ENCODE data around the gene SLC8A1. TPM values are rescaled to one million over a fixed set of nuclear protein-coding genes. Genes with fewer than 3 reads are reported as not detected.

SLC8A1 gene
- total RNA-seq, 1 donor from 2014 or later, result 34.8 TPM

DNA sequence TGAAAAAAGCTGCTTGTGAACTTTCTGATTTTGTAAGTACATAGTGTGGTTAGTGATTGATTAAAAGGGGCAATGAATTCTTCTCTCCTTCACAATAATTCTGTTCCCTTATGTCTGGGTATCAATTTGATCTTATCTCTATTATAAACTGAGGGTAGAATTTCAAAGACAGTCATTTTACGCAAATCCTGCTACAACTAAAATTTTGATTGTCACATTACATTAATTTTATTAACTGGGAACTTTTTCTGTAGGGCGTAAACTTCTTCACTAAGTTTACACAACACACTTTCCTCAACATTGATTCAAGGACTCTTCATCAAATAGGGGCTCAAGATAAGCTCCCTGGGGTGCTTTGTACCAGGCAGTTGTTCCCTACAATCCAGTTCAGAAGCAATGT is 5.0 kb upstream of the SLC8A1 start:
- Histone ChIP-seq H3K4me2 (ENCODE audit: low read length) (no peak overlapping the region), H3K9ac (ENCODE audit: low read length) (no peak overlapping the region), H3K36me3 (ENCODE audit: insufficient read depth, low read length) (no peaks in the 10 kb centered on the region), H3K27me3 (ENCODE audit: insufficient read depth, low read length) (no peaks in the 10 kb centered on the region), H3K4me3 (ENCODE audit: insufficient read depth, low read depth, low read length) (no peak overlapping the region), H4K20me1 (ENCODE audit: insufficient read depth, low read length) (no peaks in the 10 kb centered on the region), H3K79me2 (ENCODE audit: insufficient read depth, low read length) (no peaks in the 10 kb centered on the region), H3K9me3 (ENCODE audit: insufficient read depth, low read depth, low read length) (no peaks in the 10 kb centered on the region), H3K27ac (ENCODE audit: low read depth, low read length) (no peak overlapping the region), H2AFZ (ENCODE audit: low read depth, low read length) (no peak overlapping the region), H3K4me1 (ENCODE audit: insufficient read depth, low read length) (peaks cover 11% of the 10 kb centered on the region)
- H3K4me3 Mint-ChIP-seq (ENCODE audit: unreplicated experiment), result no peak overlapping the region
- TF ChIP-seq, protein P1, sequence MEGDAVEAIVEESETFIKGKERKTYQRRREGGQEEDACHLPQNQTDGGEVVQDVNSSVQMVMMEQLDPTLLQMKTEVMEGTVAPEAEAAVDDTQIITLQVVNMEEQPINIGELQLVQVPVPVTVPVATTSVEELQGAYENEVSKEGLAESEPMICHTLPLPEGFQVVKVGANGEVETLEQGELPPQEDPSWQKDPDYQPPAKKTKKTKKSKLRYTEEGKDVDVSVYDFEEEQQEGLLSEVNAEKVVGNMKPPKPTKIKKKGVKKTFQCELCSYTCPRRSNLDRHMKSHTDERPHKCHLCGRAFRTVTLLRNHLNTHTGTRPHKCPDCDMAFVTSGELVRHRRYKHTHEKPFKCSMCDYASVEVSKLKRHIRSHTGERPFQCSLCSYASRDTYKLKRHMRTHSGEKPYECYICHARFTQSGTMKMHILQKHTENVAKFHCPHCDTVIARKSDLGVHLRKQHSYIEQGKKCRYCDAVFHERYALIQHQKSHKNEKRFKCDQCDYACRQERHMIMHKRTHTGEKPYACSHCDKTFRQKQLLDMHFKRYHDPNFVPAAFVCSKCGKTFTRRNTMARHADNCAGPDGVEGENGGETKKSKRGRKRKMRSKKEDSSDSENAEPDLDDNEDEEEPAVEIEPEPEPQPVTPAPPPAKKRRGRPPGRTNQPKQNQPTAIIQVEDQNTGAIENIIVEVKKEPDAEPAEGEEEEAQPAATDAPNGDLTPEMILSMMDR (IDR thresholded peaks at IDR 0.05; ENCODE audit: insufficient read depth, low read depth, low read length), result no peak
- no peak for TF ChIP-seq EZH2 (IDR thresholded peaks at IDR 0.05; ENCODE audit: insufficient read depth, low read length)
- no peaks in the 10 kb centered on the region for H3K9me3 Mint-ChIP-seq (ENCODE audit: unreplicated experiment)
- DNase-seq (ENCODE audit: low read depth) (no peak), FAIRE-seq (no peak)
- H3K4me1 Mint-ChIP-seq (ENCODE audit: low read depth, unreplicated experiment), result peaks cover 18% of the 10 kb centered on the region
- H3K27me3 Mint-ChIP-seq (ENCODE audit: low read depth, unreplicated experiment), result peaks cover 2% of the 10 kb centered on the region
- H3K36me3 Mint-ChIP-seq (ENCODE audit: low read depth, unreplicated experiment), result no peaks in the 10 kb centered on the region
- no peak overlapping the region for H3K27ac Mint-ChIP-seq (ENCODE audit: unreplicated experiment)

GRCh38 chr2:40455661-40456060 is 3.8 kb upstream of the SLC8A1 start:
- no peaks in the 10 kb centered on the region for H4K20me1 ChIP-seq (ENCODE audit: insufficient read depth, low read length)
- H3K36me3 ChIP-seq (ENCODE audit: insufficient read depth, low read length), result no peaks in the 10 kb centered on the region
- H3K4me3 ChIP-seq (ENCODE audit: insufficient read depth, low read depth, low read length), result no peak overlapping the region
- no peaks in the 10 kb centered on the region for H3K79me2 ChIP-seq (ENCODE audit: insufficient read depth, low read length)
- H3K27me3 Mint-ChIP-seq (ENCODE audit: low read depth, unreplicated experiment), result peaks cover 2% of the 10 kb centered on the region
- H3K9ac ChIP-seq (ENCODE audit: low read length), result no peak overlapping the region
- H3K4me1 ChIP-seq (ENCODE audit: insufficient read depth, low read length), result peaks cover 11% of the 10 kb centered on the region
- no peaks in the 10 kb centered on the region for H3K9me3 Mint-ChIP-seq (ENCODE audit: unreplicated experiment)
- DNase-seq (ENCODE audit: low read depth) (no peak), FAIRE-seq (no peak)
- no peak overlapping the region for H3K4me2 ChIP-seq (ENCODE audit: low read length)
- TF ChIP-seq, protein P1 (IDR thresholded peaks at IDR 0.05; ENCODE audit: insufficient read depth, low read depth, low read length), result no peak
- no peak for TF ChIP-seq EZH2 (IDR thresholded peaks at IDR 0.05; ENCODE audit: insufficient read depth, low read length)
- H2AFZ ChIP-seq (ENCODE audit: low read depth, low read length), result no peak overlapping the region
- H3K9me3 ChIP-seq (ENCODE audit: insufficient read depth, low read depth, low read length), result no peaks in the 10 kb centered on the region
- no peak overlapping the region for H3K27ac ChIP-seq (ENCODE audit: low read depth, low read length)
- no peak overlapping the region for H3K4me3 Mint-ChIP-seq (ENCODE audit: unreplicated experiment)
- no peaks in the 10 kb centered on the region for H3K36me3 Mint-ChIP-seq (ENCODE audit: low read depth, unreplicated experiment)
- peaks cover 18% of the 10 kb centered on the region for H3K4me1 Mint-ChIP-seq (ENCODE audit: low read depth, unreplicated experiment)
- no peak overlapping the region for H3K27ac Mint-ChIP-seq (ENCODE audit: unreplicated experiment)
- H3K27me3 ChIP-seq (ENCODE audit: insufficient read depth, low read length), result no peaks in the 10 kb centered on the region

GRCh38 chr2:40454321-40454720 is 2.4 kb upstream of the SLC8A1 start:
- Histone ChIP-seq H3K4me3 (ENCODE audit: insufficient read depth, low read depth, low read length) (no peak overlapping the region), H2AFZ (ENCODE audit: low read depth, low read length) (no peak overlapping the region), H3K27me3 (ENCODE audit: insufficient read depth, low read length) (no peaks in the 10 kb centered on the region), H4K20me1 (ENCODE audit: insufficient read depth, low read length) (no peaks in the 10 kb centered on the region), H3K4me2 (ENCODE audit: low read length) (no peak overlapping the region), H3K9me3 (ENCODE audit: insufficient read depth, low read depth, low read length) (no peaks in the 10 kb centered on the region), H3K36me3 (ENCODE audit: insufficient read depth, low read length) (no peaks in the 10 kb centered on the region), H3K9ac (ENCODE audit: low read length) (no peak overlapping the region), H3K27ac (ENCODE audit: low read depth, low read length) (no peak overlapping the region), H3K79me2 (ENCODE audit: insufficient read depth, low read length) (peaks cover 2% of the 10 kb centered on the region), H3K4me1 (ENCODE audit: insufficient read depth, low read length) (peaks cover 11% of the 10 kb centered on the region)
- FAIRE-seq (no peak), DNase-seq (ENCODE audit: low read depth) (no peak)
- Mint-ChIP-seq H3K27ac (ENCODE audit: unreplicated experiment) (no peak overlapping the region), H3K4me3 (ENCODE audit: unreplicated experiment) (no peak overlapping the region), H3K36me3 (ENCODE audit: low read depth, unreplicated experiment) (no peaks in the 10 kb centered on the region), H3K4me1 (ENCODE audit: low read depth, unreplicated experiment) (peaks cover 29% of the 10 kb centered on the region), H3K9me3 (ENCODE audit: unreplicated experiment) (no peaks in the 10 kb centered on the region), H3K27me3 (ENCODE audit: low read depth, unreplicated experiment) (peaks cover 2% of the 10 kb centered on the region)
- TF ChIP-seq, protein P1 (IDR thresholded peaks at IDR 0.05; ENCODE audit: insufficient read depth, low read depth, low read length), result no peak
- TF ChIP-seq EZH2 (IDR thresholded peaks at IDR 0.05; ENCODE audit: insufficient read depth, low read length), result no peak

Data from astrocyte (in vitro differentiated cells and primary cell).